IPS-15b (cell line): ENCODE data around the gene MXRA7.
"Not testable (repeated sequence)": the region's sequence is repeated elsewhere in the genome, so short reads cannot be mapped to it uniquely, and the experiment has no call there.

Source experiments
- H3K27me3 ChIP-seq: one replicate; pipeline ENCODE4 v1.6.1; 2013; ENCODE audit warnings: low read length; ENCODE audit not compliant: control insufficient read depth, insufficient read depth
- H3K36me3 ChIP-seq: one replicate; pipeline ENCODE4 v1.6.1; 2013; ENCODE audit warnings: low read length; ENCODE audit not compliant: control insufficient read depth, insufficient read depth
- H3K4me1 ChIP-seq: one replicate; pipeline ENCODE4 v1.6.1; 2013; ENCODE audit warnings: mild to moderate bottlenecking, low read length; ENCODE audit not compliant: control insufficient read depth, insufficient read depth
- H3K4me3 ChIP-seq: one replicate; pipeline ENCODE4 v1.5.1; 2013; ENCODE audit warnings: low read depth, low read length
- H3K9ac ChIP-seq: one replicate; pipeline ENCODE4 v1.6.1; 2013; ENCODE audit warnings: low read depth, mild to moderate bottlenecking, low read length
- H3K9me3 ChIP-seq: one replicate; pipeline ENCODE4 v1.6.1; 2013; ENCODE audit warnings: mild to moderate bottlenecking, low read length; ENCODE audit not compliant: control insufficient read depth, insufficient read depth

MXRA7 gene

GRCh38 chr17:76710863-76711611 is at the start of gene MXRA7:
MXRA7 (minus strand) TSS chr17:76710965; CDS start chr17:76710946, 19 bp downstream.
- H3K36me3 ChIP-seq, result no peaks in the 10 kb centered on the region
- no peak within 1 kb of the TSS for H3K9ac ChIP-seq

GRCh38 chr17:76758570-76758969 is 47.8 kb upstream of the MXRA7 start:
- Histone ChIP-seq H3K9me3 (no peaks in the 10 kb centered on the region), H3K4me1 (no peaks in the 10 kb centered on the region), H3K4me3 (no peak overlapping the region), H3K36me3 (no peaks in the 10 kb centered on the region), H3K9ac (no peak overlapping the region), H3K27me3 (no peaks in the 10 kb centered on the region)

More at GRCh38 chr17:76710863-76711611, at the start of gene MXRA7:
- Histone ChIP-seq H3K4me1 (peaks cover 13% of the 10 kb centered on the region), H3K9me3 (no peaks in the 10 kb centered on the region), H3K4me3 (peak within 1 kb of the TSS; percentile 63), H3K27me3 (peaks cover 22% of the 10 kb centered on the region)

GRCh38 chr17:76757256-76757655 is 46.5 kb upstream of the MXRA7 start:
- Histone ChIP-seq H3K9ac (no peak overlapping the region), H3K4me3 (no peak overlapping the region), H3K36me3 (no peaks in the 10 kb centered on the region), H3K4me1 (no peaks in the 10 kb centered on the region), H3K27me3 (no peaks in the 10 kb centered on the region), H3K9me3 (no peaks in the 10 kb centered on the region)

- no peak overlapping the region for H3K9ac ChIP-seq
- no peaks in the 10 kb centered on the region for H3K36me3 ChIP-seq
- no peak overlapping the region for H3K4me3 ChIP-seq
- H3K9me3 ChIP-seq, result no peaks in the 10 kb centered on the region
- no peaks in the 10 kb centered on the region for H3K27me3 ChIP-seq
- H3K4me1 ChIP-seq, result no peaks in the 10 kb centered on the region
Measured at GRCh38 chr17:76755285-76755684, 44.5 kb upstream of the MXRA7 start.

- no peaks in the 10 kb centered on the region for H3K36me3 ChIP-seq
- no peaks in the 10 kb centered on the region for H3K4me1 ChIP-seq
- H3K9me3 ChIP-seq, result no peaks in the 10 kb centered on the region
- H3K27me3 ChIP-seq, result no peaks in the 10 kb centered on the region
- H3K9ac ChIP-seq, result no peak overlapping the region
- no peak overlapping the region for H3K4me3 ChIP-seq
Measured at GRCh38 chr17:76753061-76753961, 42.5 kb upstream of the MXRA7 start.

GRCh38 chr17:76752006-76752405 is 41.2 kb upstream of the MXRA7 start:
- H3K9ac ChIP-seq, result no peak overlapping the region
- no peaks in the 10 kb centered on the region for H3K36me3 ChIP-seq
- no peaks in the 10 kb centered on the region for H3K9me3 ChIP-seq
- H3K4me3 ChIP-seq, result no peak overlapping the region
- no peaks in the 10 kb centered on the region for H3K27me3 ChIP-seq
- H3K4me1 ChIP-seq, result no peaks in the 10 kb centered on the region

GRCh38 chr17:76751416-76751993 is 40.7 kb upstream of the MXRA7 start:
- no peaks in the 10 kb centered on the region for H3K36me3 ChIP-seq
- no peak overlapping the region for H3K9ac ChIP-seq
- H3K4me1 ChIP-seq, result no peaks in the 10 kb centered on the region
- no peaks in the 10 kb centered on the region for H3K9me3 ChIP-seq
- no peak overlapping the region for H3K4me3 ChIP-seq
- no peaks in the 10 kb centered on the region for H3K27me3 ChIP-seq

GRCh38 chr17:76748657-76749056 is 37.9 kb upstream of the MXRA7 start:
- Histone ChIP-seq H3K9ac (no peak overlapping the region), H3K36me3 (peaks cover 5% of the 10 kb centered on the region)

GRCh38 chr17:76747716-76748363 is 37.1 kb upstream of the MXRA7 start:
- Histone ChIP-seq H3K9me3 (no peaks in the 10 kb centered on the region), H3K36me3 (peaks cover 5% of the 10 kb centered on the region), H3K4me1 (no peaks in the 10 kb centered on the region), H3K27me3 (no peaks in the 10 kb centered on the region), H3K4me3 (no peak overlapping the region), H3K9ac (no peak overlapping the region)

More at GRCh38 chr17:76748657-76749056, 37.9 kb upstream of the MXRA7 start:
- Histone ChIP-seq H3K27me3 (no peaks in the 10 kb centered on the region), H3K9me3 (no peaks in the 10 kb centered on the region), H3K4me1 (no peaks in the 10 kb centered on the region), H3K4me3 (no peak overlapping the region)

GRCh38 chr17:76745785-76746184 is 35.0 kb upstream of the MXRA7 start:
- not testable (repeated sequence) for H3K36me3 ChIP-seq, H3K4me1 ChIP-seq, H3K4me3 ChIP-seq, H3K9me3 ChIP-seq, H3K9ac ChIP-seq, H3K27me3 ChIP-seq

GRCh38 chr17:76744747-76745146 is 34.0 kb upstream of the MXRA7 start:
- Histone ChIP-seq H3K9ac (no peak overlapping the region), H3K27me3 (no peaks in the 10 kb centered on the region), H3K9me3 (no peaks in the 10 kb centered on the region), H3K36me3 (peaks cover 5% of the 10 kb centered on the region), H3K4me3 (no peak overlapping the region), H3K4me1 (no peaks in the 10 kb centered on the region)
